Epithelial cell of esophagus (primary cell): ENCODE results near the gene ASB18.
A peak's percentile ranks its signal among the peaks of the same experiment; 100 is the strongest.

Experiments used
- DNase-seq: peaks from one replicate; pipeline ENCODE4 v3.0.0; 2010; ENCODE audit warnings: low read depth
- H3K4me3 ChIP-seq: 2 replicates; pipeline ENCODE4 v1.5.1; 2011; ENCODE audit warnings: mild to moderate bottlenecking, low read length, control low read depth
- TF ChIP-seq, protein P1 (sequence below): IDR thresholded peaks from 2 replicates; pipeline ENCODE4 v1.5.1; 2011; ENCODE audit warnings: low read depth, mild to moderate bottlenecking, low read length, control low read depth, inconsistent platforms; ENCODE audit not compliant: insufficient read depth; ENCODE audit errors: missing control alignments

The ASB18 gene

DNA sequence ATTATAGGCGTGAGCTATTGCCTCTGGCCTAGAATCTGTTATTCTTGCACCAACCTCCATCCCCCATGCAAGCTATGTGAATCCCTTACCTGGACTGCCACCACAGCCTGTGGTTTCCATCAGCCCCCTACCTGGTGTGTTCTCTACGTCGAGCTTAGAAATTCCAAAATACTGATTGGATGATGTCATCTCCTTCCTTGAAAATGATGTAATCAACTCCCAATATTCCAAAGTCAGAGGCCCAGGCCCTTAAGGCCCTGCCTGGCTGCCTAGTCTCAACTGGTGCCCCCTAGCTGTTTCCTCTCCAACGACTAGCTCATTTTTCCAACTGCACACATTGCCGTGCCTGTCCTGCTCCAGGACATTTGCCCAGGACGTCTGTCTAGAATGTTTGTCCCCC, 54.7 kb downstream of the ASB18 start:
- DNase-seq = no peak
- H3K4me3 ChIP-seq = no peak overlapping the region
- TF ChIP-seq, protein P1, sequence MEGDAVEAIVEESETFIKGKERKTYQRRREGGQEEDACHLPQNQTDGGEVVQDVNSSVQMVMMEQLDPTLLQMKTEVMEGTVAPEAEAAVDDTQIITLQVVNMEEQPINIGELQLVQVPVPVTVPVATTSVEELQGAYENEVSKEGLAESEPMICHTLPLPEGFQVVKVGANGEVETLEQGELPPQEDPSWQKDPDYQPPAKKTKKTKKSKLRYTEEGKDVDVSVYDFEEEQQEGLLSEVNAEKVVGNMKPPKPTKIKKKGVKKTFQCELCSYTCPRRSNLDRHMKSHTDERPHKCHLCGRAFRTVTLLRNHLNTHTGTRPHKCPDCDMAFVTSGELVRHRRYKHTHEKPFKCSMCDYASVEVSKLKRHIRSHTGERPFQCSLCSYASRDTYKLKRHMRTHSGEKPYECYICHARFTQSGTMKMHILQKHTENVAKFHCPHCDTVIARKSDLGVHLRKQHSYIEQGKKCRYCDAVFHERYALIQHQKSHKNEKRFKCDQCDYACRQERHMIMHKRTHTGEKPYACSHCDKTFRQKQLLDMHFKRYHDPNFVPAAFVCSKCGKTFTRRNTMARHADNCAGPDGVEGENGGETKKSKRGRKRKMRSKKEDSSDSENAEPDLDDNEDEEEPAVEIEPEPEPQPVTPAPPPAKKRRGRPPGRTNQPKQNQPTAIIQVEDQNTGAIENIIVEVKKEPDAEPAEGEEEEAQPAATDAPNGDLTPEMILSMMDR = no peak

DNA sequence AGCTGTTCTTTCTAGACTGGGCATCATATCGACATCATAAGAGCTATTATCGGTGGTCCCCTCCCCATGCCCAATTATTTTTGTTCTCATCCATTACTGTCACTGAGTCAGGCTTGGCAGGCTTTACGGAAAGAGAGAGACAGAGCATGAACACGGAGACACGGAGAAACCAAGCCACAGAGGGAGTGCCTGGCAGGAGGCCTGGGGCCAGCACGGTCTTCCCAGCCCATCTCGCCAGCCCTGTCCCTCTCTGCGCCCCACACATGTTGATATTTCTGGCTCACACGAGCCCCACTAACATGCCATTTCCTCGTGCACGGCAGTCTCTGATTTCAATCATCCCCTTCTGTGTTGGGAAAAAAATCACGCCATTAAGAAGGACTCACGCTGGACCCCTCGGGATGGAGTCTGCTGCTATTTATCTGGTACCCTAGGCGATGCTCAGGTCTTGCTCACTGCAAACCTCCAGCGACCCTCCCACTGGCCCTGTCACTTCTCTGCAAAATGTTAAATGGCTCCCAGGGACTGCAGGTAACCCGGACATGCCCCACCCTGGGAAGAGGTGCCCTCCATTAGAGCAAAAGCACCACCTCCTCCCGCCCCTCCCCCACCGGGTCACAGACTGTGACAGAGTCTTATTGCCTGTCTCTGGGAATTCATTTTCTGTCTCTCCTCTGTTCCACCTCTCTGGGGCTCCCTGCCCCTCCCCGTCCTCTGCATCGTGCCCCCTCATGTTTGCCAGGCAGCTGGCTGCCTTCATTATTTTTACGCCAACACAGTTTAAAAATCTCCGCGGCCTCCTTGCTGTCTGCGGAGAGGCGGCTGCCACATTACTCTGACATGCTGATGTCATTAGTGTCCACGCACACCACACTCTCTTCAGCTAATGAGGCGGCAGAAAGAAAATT, 55.9 kb downstream of the ASB18 start:
- no peak for DNase-seq
- H3K4me3 ChIP-seq = no peak overlapping the region
- TF ChIP-seq, protein P1 = no peak

DNA sequence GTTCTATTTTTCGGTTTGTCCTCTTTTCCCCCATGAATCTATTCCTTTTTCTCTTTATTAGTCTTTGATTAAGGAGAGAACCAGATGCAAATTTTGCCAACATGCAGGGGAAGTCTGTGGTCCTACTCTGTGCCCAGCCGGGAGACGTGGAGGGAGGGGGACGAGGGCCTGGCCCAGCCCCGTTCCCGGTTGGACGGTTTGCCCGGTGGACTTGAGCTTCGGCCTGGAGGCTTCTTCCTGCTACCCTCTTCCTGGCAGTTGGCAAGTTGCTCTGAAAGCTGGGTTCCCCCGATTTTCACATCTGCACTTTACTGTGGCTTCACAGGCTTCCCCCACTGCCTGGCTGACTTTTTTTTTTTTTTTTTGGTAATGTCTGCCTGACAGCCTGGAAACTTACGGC, 56.7 kb downstream of the ASB18 start:
- DNase-seq = no peak
- TF ChIP-seq, protein P1 = no peak
- no peak overlapping the region for H3K4me3 ChIP-seq

DNA sequence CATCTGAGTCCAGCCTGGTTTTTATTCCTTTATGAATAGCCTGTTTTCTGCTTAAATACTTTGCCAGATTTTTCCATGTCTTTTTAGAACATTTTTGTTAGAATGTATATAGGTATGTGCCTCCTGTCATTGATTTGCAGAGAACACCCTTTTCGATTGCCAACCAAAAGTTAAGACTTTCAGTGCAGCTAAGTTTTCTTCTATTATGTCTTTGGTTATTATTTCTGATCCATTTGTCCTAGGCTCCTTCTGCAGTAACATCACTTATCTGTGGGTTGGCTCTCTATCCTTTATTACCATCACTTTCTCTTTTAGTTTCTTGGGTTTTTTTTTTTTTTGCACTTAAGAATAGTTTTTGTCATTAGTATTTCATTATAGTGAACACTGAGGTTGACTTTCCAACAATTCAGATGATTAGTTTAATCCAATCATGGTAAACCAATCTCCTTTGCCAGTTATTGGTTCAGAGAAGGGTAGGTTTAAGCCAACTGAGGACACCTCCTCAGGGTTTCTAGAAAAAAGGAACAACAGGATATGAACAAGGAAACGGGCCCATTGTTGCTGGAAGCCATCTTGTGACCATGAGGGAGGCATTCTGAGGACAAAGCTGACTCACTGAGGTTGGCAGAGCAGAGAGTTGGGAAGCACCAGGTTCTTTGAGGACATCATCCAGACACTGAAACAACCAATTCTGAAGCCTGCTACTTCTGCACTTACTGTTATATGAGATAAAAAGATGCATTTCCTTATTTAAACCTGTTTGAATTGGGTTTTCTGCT, 58.1 kb downstream of the ASB18 start:
- H3K4me3 ChIP-seq = no peak overlapping the region
- peak; percentile 6 for DNase-seq
- TF ChIP-seq, protein P1 = no peak

DNA sequence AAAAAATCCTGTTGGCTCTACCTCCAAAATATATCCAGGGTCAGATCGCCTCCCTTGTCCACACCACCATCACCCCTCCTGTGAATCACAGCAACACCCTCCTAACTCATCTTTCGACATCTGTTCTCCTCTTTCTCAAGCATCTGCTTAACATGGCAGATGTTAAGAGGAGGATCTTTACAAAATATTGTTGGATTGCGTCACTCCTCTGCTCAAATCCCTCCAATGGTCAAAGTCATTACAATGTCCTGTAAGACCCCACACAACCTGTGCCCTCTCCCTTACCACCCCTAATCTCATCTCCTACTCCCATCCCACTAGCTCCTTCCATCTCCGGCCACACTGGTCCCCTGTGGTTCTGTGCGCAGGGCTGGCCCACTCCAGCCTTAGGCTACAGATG, 59.3 kb downstream of the ASB18 start:
- TF ChIP-seq, protein P1 = no peak
- no peak overlapping the region for H3K4me3 ChIP-seq
- DNase-seq = no peak

DNA sequence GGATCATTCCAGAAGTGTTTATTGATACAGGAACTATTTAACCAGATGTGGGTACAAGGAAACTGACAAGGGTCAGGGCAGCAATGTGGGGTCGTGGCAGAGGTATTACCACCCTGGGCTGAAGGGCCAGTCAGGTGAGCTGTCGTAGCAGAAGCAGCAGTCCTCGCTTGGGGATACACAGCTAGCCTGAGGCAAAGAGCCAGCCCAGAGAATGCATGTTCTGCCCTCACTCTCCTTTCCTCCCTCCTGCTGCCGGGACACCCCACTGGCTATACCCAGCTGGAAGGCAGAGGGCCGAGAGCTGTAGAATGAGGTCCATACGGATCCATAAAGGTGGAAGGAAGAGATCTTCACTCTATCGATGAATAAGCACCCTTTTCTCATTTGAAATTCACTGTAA, 63.8 kb downstream of the ASB18 start:
- no peak overlapping the region for H3K4me3 ChIP-seq
- DNase-seq = no peak
- TF ChIP-seq, protein P1 = no peak

DNA sequence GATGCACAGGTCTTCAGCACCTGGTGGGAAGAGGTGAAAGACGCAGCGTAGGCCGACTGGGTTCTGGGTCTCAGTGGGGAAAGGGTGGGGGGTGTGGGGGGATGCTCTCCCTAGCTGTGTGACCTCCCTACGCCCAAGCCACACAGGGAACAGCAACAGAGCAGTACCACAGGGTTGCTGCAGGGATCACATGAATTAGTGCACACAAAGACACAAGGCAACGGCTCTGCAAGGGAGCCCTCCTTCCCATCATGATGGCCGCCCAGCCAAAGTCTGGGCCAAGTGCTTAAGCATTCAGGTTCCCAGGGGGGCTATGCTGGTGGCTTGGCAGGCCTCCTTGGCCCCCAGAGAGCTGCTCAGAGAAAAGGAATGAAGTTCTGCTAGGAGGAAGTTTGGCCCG, 67.8 kb downstream of the ASB18 start:
- no peak overlapping the region for H3K4me3 ChIP-seq
- TF ChIP-seq, protein P1 = no peak
- no peak for DNase-seq
